ENCODE data around the gene PAAF1. TPM values are rescaled to one million over a fixed set of nuclear protein-coding genes. Genes with fewer than 3 reads are reported as not detected.

Gene PAAF1
- polyA plus RNA-seq, 10 donors = 20.8 to 51.7 (median 35.4) TPM

DNA sequence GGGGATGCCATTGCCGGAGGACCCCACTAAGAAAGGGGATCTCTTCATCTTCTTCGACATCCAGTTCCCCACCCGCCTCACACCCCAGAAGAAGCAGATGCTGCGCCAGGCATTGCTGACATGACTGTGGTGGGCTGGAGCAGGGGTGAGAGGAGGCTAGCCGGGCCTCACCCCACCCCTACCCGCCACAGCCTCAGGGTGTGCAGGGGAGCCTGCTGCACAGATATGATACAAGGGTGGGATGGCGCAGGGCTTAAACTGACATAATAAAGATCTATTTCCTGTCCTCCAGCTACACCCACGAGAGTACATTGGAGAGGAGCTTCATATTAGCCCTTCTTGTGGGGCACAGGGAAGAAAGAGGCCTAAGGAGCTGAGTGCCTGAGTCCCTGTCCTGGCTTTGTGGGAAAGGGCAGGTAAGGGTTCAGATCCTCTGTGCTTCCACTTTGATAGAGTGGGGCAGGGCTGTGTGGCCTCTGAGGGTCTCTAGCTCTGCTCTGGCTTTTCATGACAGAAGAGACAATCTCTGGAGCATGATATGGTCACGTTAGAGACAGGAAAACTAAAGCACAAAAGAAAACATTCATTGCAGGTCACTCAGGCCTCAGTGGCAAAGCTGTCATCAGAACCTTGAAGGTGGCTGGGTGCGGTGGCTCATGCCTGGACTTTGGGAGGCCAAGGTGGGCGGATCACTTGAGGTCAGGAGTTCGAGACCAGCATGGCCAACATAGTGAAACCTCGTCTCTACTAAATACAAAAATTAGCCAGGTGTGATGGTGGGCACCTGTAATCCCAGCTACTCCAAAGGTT, 93.4 kb downstream of the PAAF1 start:
- DNase-seq = no peak

GRCh38 chr11:73971175-73971719, 94.4 kb downstream of the PAAF1 start:
- no peak for DNase-seq

- DNase-seq = no peak
Observed at GRCh38 chr11:73972187-73972586, 95.4 kb downstream of the PAAF1 start.

GRCh38 chr11:73972620-73973449, 96.0 kb downstream of the PAAF1 start:
- DNase-seq = no peak

DNA sequence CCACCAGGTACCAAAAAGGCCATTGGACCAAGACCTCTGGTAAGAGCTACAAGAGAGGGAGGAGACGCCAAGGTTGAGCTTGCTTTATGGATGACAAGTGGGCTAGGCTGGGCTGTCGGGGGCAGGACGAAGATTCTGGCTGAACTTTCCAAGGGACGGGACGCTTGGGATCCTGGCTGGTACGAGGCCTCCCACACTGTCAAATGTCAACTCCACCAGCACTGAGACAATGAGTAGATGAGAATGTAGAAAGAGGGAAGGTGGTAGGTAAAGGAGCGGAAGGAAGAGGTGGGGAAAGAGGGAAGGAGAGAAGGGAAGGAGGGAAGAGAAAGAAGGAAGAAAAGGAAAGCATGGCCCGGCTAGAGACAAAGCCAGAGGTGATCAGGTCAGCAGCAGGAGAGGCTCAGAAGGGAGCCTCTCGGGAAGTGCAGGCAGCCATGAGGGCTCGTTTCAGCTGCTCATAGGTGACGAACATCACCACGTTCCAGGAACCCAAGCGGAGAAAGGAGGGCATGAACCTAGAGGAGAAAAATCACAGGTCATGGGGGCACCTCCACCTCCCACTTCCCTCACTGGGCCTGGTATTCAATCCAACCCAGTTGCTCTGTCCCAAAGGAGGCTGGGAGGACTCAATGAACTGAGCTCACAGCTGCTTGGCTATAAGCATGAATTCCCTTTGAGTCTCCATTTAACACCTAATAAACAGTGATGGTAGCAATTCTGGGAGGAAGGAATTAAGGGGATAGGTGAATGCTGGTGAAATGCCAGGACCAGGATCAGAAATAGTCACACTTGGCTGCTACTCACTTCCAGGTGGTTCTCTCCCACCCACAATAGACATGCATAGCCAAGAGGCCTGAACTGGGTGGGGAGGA, 98.0 kb downstream of the PAAF1 start:
- no peak for DNase-seq

DNA sequence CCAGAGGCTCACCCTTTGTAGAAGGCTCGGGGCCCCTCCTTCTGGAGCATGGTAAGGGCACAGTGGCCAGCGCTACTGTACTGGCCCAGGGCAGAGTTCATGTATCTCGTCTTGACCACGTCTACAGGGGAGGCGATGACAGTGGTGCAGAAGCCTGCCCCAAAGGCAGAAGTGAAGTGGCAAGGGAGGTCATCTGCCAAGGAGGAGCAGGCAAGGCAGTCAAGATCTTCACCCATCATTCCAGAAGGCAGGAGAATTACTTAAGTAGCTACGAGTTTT, 98.6 kb downstream of the PAAF1 start:
- DNase-seq = no peak

GRCh38 chr11:73976451-73977151, 99.8 kb downstream of the PAAF1 start:
- DNase-seq = no peak

DNA sequence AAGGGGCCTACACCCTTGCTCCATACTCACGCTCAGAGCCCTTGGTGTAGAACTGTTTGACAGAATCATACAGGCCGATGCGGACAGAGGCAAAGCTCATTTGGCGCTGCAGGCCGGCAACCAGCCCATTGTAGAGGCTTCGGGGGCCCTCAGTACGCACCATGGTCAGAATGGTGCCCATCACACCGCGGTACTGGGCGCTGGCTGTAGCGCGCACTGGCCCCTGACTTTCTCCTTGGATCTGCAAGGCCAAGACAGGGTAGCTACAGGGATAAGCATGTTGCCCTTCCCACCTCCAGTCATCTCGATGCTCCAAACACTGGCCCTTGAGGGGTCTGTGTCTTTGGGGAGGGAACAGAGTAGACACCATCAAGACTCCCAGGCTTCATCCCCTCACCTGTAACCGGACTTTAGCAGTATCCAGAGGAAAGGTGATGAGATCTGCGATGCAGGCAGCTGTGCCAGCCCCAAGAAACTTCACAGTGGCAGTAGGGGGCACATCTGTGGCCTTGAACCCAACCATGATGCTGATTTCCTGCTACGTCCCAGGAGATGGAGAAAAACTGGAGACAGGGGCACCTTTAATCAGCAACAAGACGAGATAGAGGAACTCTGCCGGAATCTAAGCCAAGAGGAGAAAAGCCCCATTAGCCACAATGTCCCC, 101.2 kb downstream of the PAAF1 start:
- no peak for DNase-seq

DNA sequence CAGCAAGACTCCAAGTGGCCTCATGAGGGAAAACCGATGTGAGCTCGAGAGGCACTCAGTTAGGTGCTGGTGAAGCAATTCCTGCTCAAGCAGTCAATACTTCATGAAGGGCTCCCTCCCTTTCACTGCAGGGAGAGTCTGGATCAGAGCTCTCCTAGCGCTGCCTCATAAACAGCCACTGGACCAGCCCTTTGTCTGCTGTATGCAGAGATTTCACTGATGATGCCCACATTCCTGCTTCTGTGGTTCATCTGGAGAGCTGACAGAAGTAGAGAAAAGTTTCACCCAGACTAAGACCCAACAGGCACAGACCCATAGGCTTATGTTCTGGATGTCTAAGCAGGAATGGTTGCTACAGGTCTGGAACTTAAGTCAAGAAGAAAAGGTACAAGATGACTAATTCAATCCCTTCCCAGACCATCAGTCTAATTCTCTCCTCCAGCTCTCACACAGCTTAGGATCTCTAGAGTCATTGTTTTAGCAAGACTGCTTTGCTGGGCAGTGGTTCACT, 101.8 kb downstream of the PAAF1 start:
- no peak for DNase-seq

- DNase-seq = peak in 1 of 3 donors; percentile 45
Observed at GRCh38 chr11:73980001-73980961, 103.5 kb downstream of the PAAF1 start.

Other genes with a start within 250 kb of the PAAF1 start
- 1 to 10 TPM in 9 of 10 donors, under 1 TPM in 1; 0.74 to 3.9 (median 1.2) TPM for gene PLEKHB1, start 230.4 kb upstream of the PAAF1 start, polyA plus RNA-seq (ENCODE audit: insufficient read length in 10 of 10)
- gene RAB6A, start 115.9 kb upstream of the PAAF1 start, polyA plus RNA-seq (ENCODE audit: insufficient read length in 10 of 10) = 100 to 1,000 TPM in 4 of 10 donors, 10 to 100 TPM in 6; 90.4 to 120 (median 96.9) TPM
- gene MRPL48, start 89.1 kb upstream of the PAAF1 start, polyA plus RNA-seq (ENCODE audit: insufficient read length in 10 of 10) = 10 to 100 TPM; 31.1 to 46.1 (median 41.4) TPM
- 10 to 100 TPM; 66.5 to 79.2 (median 71.1) TPM for gene COA4, start 153 bp upstream of the PAAF1 start, polyA plus RNA-seq (ENCODE audit: insufficient read length in 10 of 10)
- under 1 TPM in 9 of 10 donors, not detected in 1; 0.15 to 0.95 (median 0.29) TPM for gene DNAJB13, start 74.0 kb downstream of the PAAF1 start, polyA plus RNA-seq (ENCODE audit: insufficient read length in 10 of 10)
- gene UCP2, start 105.8 kb downstream of the PAAF1 start, polyA plus RNA-seq (ENCODE audit: insufficient read length in 10 of 10) = 100 to 1,000 TPM; 117 to 201 (median 142) TPM
- gene UCP3, start 132.1 kb downstream of the PAAF1 start, polyA plus RNA-seq (ENCODE audit: insufficient read length in 10 of 10) = 1 to 10 TPM; 1.5 to 6.8 (median 2.6) TPM